Activated CD4-positive, alpha-beta T cell treated with anti-CD3 and anti-CD28 coated beads, Interleukin-10, Interleukin-2, amounts not matched to agents 100 ng/mL and 50 ng/mL, durations not matched to agents 16 hours and 8 hours (primary cell): Measurements from ENCODE around the gene CRYBG3.
"Not testable (repeated sequence)": the region's sequence is repeated elsewhere in the genome, so short reads cannot be mapped to it uniquely, and the experiment has no call there.

Source experiments
- DNase-seq: peaks from one replicate; pipeline ENCODE4 v3.0.0-alpha.2; 2020

Gene CRYBG3

DNA sequence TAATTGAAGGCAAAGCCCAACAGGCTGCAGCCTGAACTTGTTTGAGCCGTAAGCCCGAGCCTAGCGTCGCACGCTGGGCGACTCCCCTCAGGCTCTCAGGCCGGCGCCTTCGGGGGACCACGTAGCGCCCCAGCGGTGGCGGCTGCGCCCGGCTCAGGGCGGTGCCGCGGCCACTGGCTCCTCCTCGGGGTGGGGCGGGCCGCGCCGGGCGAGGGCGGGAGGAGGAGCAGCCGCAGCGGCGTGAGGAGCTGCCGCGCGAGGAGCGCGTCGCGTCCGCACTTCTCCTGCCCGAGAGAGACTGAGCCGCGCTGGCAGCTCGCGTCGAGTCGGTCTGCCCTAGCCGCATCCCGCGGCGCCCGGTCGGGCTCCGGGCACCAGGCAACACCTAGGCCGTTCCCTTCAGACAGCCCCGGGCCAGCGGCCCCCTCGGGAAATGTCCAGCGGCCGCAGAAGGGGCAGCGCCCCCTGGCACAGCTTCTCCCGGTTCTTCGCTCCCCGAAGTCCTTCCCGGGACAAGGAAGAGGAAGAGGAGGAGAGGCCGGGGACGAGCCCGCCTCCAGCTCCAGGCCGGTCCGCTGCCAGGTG, at the start of gene CRYBG3:
Gene CRYBG3 (plus strand): TSS at position 238 of the 585 bp plus-strand sequence. CDS start 196 bp downstream, at position 434.
- DNase-seq: peak; percentile 91

- DNase-seq: no peak
Observed at GRCh38 chr3:97772926-97773325, 48.9 kb upstream of the CRYBG3 start.

DNA sequence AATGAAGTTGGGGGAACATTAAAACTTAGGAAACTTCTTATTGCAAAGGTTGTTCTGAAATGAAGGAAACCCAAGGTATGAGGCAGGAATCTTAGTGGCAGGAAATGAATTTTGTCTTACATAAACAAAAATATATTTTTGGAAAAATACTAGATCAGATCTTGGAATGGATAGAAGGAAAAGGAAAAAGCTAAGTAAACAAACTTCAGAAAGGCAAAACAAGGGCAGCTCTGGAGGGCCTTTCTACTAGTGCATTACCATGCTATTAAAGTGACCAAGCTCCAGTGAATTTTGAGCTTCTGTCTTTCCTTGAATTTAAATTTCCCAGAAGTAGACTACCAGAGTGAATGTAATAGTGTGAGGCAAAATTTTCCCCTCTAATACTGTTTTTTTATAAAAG, 43.7 kb upstream of the CRYBG3 start:
- no peak for DNase-seq

GRCh38 chr3:97793420-97794019, 28.3 kb upstream of the CRYBG3 start:
- peak; percentile 60 for DNase-seq

DNA sequence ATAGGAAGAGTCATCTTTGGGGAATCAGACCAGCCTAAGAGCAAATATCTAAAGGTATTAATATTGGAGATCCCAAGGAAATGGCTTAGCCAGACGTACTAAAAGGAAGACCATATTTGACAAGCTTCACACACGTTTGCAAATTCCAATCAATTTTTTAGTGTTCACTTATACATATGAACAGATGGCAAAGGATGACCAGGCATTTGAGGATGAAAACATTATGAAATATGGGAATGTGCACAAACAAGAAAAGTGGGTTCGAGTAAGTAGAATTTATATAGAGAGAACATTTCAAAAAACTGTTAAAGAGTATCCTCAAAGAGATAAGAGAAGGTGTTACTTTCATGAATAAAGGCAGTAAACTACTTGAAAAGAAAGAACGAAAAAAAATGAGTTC, 25.9 kb upstream of the CRYBG3 start:
- DNase-seq: no peak

DNA sequence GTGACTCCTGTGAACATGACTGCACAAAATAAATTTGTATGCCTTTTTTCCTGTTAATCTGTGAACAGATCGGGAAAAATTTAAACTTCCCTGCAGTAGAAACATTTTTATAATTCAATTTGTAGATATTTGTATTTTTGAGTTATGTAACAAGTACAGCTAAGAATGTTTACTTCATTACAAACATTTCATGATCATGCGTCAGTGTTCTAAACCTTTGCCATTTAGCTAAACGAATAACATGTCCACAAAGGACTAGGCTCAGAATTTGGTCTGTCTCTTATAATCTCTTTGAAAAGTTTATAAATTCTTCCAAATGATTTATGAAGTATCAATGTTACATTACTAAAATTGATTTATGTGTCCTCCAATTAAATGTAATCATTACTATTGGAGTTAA, 17.3 kb upstream of the CRYBG3 start:
- DNase-seq: no peak

DNA sequence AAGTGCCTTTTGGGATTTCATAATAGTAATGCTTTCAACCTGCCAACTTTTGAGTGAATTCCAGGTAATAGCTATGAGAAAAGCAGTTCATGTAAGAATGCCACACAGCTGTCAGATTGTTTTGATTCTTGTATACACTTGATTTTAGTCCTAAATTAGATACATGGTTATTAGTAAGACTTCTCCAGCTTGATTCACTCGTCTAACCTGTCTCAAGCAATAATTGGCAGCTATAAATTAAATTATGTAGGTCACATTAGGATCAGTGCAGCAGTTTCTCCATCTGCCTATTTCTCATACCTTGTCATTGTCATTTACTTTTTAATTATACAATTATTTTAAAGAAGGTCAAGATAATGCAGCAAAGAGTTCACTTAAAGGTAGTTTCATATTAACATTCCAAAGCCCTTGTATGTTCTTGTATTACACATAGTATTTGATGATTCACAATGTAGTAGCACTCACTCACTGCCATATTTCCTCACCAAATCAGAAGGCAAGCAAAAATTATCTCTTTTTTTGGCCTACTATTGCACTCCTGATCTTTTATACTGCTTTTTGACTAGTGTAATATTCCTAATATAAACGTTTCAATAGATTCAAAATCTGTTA, 10.9 kb upstream of the CRYBG3 start:
- no peak for DNase-seq

DNA sequence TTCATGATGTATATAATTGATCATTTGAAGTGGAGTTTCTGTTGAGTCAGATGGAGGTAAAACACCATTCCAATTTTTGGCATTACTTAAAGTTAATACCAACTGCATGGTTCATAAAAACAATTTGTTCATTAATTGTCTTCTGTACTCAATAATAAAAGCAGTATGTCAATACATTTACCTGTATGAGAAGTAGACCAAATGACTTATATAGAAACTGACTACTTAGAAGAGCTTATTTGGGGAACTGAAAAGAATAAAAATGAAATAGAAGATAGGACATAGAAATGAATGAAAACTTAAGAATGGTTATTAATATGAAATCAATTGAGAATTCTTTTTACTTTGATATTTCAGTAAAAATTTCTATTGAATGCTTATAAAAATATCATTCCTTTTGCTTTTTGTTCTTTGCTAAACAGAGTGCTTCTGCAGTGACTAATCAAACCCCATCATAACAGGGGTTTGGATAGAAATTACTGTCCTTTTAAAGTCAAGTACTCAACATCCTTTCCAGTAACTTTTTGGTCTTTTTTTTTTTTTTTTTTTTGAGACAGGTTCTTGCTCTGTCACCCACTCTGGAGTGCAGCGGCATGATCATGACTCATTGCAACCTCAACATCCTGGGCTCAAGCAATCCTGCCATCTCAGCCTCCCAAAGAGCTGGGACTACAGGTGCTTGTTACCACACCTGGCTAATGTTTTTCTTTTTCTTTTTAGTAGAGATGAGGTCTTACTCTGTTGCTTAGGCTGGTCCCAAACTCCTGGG, 6.5 kb upstream of the CRYBG3 start:
- peak; percentile 78 for DNase-seq

DNA sequence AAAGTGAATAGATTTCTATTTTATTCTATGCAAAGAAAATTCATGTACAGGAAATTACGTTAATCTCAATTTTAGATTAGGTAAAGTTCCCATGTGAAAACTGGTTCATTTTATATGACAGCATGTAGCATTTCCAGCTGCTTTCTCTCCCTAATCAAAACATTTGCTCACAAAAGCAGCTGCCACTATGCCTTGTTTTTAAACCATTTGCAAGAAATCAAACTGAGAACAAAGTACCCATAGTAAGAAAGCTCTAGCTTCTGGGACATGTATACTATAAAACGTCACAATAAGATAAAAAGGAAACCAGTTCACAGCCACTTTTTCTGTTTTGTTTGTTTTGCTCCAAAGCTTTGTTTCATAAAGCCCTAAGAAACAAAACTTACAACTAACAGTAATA, 5.0 kb upstream of the CRYBG3 start:
- no peak for DNase-seq

- no peak for DNase-seq
Observed at GRCh38 chr3:97817965-97818364, 3.8 kb upstream of the CRYBG3 start.

DNA sequence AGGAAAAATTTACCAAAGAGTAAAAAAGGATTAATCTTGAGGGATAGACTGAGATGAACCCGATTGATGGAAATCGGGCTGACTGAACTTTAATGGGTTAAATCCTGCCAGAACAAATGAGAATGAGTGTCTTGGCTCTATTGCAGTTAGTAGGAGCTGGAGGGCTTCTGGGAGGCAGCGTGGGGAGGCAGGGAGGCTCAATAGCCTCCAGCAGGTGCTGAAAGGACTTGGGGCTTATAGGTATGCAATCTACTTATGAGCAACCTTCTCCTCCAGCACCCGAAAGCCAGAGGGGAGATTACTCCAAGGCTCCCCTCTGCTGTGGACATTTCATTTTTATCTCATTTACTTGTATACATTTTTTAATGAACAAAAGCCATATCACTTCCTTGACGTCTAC, 1.0 kb upstream of the CRYBG3 start:
- no peak for DNase-seq

DNA sequence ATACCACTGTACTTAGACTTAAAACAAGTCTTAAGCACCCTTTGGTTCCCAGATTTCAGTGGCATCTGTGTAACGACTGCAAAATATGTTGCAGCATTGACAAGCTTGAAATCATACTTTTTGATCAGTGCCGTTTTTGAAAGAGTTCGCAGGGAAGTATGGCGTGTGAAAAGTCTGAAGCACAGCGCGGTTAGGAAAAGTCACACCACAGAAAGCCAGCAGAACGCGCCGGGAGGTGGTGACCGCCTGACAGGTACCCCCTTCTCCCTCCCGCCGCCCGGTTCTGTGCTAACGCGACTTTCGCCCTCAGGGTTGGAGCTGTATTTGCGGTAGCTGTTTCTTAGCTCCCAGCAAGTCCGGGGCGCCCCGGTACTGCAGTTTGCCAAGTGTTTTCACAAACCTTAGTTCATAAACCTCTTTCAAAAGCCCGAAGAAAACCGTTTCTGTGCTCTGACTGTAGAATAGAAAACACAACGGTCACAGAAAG, 481 bp upstream of the CRYBG3 start:
- no peak for DNase-seq

GRCh38 chr3:97822359-97822775, 556 bp downstream of the CRYBG3 start:
- peak; percentile 16 for DNase-seq

GRCh38 chr3:97823046-97824004, 1.5 kb downstream of the CRYBG3 start:
- DNase-seq: no peak

DNA sequence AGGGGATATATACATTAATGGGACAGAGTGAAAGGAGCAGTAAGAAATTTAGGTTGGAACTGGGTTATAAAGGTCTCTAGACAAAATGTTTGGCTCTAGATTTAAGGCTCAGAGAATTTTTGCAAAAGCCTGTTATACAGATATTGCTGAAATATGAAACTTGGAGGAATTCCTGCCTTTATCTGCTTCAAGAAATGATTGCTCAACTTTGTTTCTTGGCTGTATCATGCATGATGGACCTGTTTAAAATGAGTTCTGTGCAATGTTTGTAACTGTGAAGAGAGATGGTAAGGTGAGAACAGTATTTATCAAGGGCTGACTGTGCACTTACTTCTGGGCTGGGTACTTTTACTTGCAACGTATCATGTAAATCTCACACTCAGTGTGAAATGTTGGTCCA, 3.3 kb downstream of the CRYBG3 start:
- no peak for DNase-seq

DNA sequence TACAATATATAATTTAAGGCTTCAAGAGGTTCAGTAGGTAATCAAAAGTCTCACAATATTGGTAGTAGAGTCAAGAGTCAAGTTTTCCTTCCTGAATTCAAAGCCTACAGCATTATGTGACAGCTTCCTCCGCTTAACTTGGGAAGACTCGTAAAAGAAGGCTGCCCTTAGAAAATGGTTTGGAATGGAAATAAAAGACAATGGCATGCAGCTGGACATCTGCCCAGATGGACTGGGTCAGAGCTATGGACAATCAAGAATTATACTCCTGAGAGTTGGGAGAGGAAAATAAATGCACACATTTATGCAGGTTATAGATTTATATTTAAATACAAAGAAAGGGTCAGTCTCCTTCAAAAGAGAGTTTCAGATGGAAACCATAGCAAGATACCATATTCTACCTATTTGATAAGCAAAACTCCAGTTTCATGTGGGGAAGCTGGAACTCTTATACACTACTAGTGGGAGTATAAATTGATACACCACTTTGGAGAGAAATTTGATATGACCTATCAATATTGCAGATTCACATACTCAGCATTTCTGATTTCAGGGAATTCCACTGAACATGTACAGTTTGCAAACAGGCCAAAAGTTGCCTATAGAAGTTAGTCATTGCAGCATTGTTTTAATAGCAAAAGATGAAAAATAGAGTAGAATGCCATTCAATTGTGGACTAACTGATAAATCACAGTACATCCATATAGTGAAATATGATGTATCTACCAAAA, 6.1 kb downstream of the CRYBG3 start:
- no peak for DNase-seq

DNA sequence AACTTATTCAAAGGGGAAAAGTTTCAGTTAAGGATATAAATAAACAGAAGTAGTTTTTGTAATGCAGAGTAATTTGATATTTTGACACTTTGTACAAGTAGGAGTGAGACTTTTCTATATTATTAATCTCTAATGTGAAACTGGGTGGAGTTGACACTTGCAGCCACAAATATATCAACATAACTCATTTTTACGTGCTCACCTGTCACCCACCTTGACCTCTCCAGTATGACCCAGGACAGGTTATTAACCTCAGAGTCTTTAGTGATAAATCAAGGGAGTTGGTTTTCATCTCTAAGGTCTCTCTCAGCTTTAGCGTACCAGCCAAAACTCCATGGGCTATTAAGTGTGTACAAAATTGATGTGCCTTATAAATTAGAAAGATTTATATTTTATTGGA, 7.4 kb downstream of the CRYBG3 start:
- DNase-seq: no peak

DNA sequence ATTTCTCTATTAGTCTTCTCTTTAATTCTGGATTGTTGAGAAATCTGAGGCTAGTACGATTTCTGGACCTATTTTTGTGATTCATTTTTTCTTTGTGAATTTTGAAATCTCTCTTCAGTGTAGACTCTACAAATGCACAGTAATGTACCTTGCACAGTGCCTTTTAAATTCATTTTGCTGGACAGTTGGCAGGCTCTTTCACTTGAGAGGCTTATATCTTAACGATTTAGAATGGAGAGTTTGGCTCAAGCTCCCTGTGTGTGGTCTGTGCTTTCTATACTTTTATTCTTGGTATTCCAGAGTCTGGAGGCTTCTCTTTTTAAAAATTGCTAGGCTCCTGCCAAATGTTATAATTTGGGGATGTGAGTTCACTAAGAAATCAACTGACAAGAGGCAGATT, 8.8 kb downstream of the CRYBG3 start:
- no peak for DNase-seq

DNA sequence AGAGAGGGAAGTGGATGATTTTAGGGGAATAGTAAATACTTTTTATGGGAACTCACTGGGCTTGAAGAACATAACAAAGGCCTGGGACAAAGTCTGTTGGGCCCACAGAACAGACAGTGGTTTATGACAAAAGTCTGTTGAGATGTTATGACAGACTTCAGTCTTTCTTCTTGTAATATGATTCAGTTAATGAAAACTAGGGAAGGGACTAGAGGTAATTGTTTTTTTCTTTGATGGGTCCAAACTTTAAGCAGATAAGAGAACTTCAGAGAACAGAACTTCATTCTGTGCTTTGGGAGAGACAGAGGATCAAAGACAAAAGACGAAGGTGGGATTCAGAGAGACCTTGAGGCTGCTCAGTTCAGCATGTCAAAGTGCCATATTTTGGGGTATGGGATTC, 9.3 kb downstream of the CRYBG3 start:
- no peak for DNase-seq

- not testable (repeated sequence) for DNase-seq
Observed at GRCh38 chr3:97833184-97833583, 11.4 kb downstream of the CRYBG3 start.

DNA sequence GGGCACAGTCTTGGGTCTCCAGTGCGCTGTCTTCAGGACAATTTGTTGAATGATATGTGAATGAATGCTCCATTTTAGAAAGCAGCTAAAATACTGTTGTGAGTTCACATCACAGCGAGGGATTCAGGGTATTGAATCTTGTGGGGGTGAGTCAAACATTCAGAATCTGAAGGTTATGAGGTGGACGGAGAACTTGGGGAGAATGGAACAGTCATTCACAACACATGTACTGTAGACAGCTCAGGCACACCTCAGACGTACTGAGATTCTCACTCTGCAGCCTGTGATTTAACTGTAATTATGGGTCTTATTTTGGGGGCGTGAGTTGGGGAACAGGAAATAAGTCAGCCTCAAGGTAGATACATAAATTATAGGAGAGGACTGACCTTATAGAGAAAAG, 13.9 kb downstream of the CRYBG3 start:
- DNase-seq: no peak

DNA sequence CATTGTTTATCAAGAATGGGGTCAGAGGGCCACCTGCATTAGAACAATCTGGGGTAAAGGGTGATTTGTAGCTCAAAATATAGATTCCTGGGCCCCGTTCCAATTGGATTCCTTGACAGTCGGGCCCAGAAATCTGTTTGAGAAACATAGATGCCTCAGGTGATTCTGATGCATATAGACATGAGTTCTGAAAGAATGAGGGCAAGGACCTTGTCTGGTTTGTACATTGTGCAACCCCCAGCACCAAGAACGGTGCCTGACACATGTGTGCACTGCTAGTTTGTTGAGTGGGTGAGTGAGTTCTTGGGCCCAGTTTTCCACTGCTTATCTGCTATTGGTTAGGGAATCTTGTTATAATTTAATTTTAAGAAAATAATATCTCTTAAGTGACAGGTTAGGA, 16.6 kb downstream of the CRYBG3 start:
- no peak for DNase-seq
